ENCODE measurements around the gene GPAT2.
"Not testable (repeated sequence)": the region's sequence is repeated elsewhere in the genome, so short reads cannot be mapped to it uniquely, and the experiment has no call there.

Gene GPAT2

GRCh38 chr2:96034792-96035191, at the start of gene GPAT2:
TSS of gene GPAT2 (minus strand) at chr2:96034916. CDS start at chr2:96032359, 2,557 bp downstream.
- H3K4me1 ChIP-seq (ENCODE audit: control insufficient read depth, insufficient read depth, low read length); H3K36me3 ChIP-seq (ENCODE audit: control insufficient read depth, insufficient read depth, low read length); H3K27me3 ChIP-seq (ENCODE audit: control insufficient read depth, insufficient read depth, low read length); H3K9ac ChIP-seq (ENCODE audit: low read length); H3K9me3 ChIP-seq (ENCODE audit: control insufficient read depth, low read length); H3K4me3 ChIP-seq (ENCODE audit: low read length): not testable (repeated sequence)

- Histone ChIP-seq H3K36me3 (ENCODE audit: control insufficient read depth, insufficient read depth, low read length) (no peaks in the 10 kb centered on the region), H3K27me3 (ENCODE audit: control insufficient read depth, insufficient read depth, low read length) (no peaks in the 10 kb centered on the region), H3K9me3 (ENCODE audit: control insufficient read depth, low read length) (no peaks in the 10 kb centered on the region), H3K4me1 (ENCODE audit: control insufficient read depth, insufficient read depth, low read length) (peaks cover 9% of the 10 kb centered on the region), H3K4me3 (ENCODE audit: low read length) (no peak overlapping the region), H3K9ac (ENCODE audit: low read length) (no peak overlapping the region)
Measured at GRCh38 chr2:96083989-96084857, 49.5 kb upstream of the GPAT2 start.

GRCh38 chr2:96083064-96083939, 48.6 kb upstream of the GPAT2 start:
- H3K36me3 ChIP-seq (ENCODE audit: control insufficient read depth, insufficient read depth, low read length) = no peaks in the 10 kb centered on the region
- no peak overlapping the region for H3K9ac ChIP-seq (ENCODE audit: low read length)
- H3K27me3 ChIP-seq (ENCODE audit: control insufficient read depth, insufficient read depth, low read length) = no peaks in the 10 kb centered on the region
- H3K9me3 ChIP-seq (ENCODE audit: control insufficient read depth, low read length) = no peaks in the 10 kb centered on the region
- peaks cover under 1% of the 10 kb centered on the region for H3K4me1 ChIP-seq (ENCODE audit: control insufficient read depth, insufficient read depth, low read length)
- H3K4me3 ChIP-seq (ENCODE audit: low read length) = no peak overlapping the region

GRCh38 chr2:96082211-96083063, 47.7 kb upstream of the GPAT2 start:
- H3K4me1 ChIP-seq (ENCODE audit: control insufficient read depth, insufficient read depth, low read length) = no peaks in the 10 kb centered on the region
- no peaks in the 10 kb centered on the region for H3K27me3 ChIP-seq (ENCODE audit: control insufficient read depth, insufficient read depth, low read length)
- no peaks in the 10 kb centered on the region for H3K9me3 ChIP-seq (ENCODE audit: control insufficient read depth, low read length)
- H3K4me3 ChIP-seq (ENCODE audit: low read length) = no peak overlapping the region
- no peak overlapping the region for H3K9ac ChIP-seq (ENCODE audit: low read length)
- H3K36me3 ChIP-seq (ENCODE audit: control insufficient read depth, insufficient read depth, low read length) = no peaks in the 10 kb centered on the region

- H3K27me3 ChIP-seq (ENCODE audit: control insufficient read depth, insufficient read depth, low read length) = no peaks in the 10 kb centered on the region
- H3K36me3 ChIP-seq (ENCODE audit: control insufficient read depth, insufficient read depth, low read length) = no peaks in the 10 kb centered on the region
- no peaks in the 10 kb centered on the region for H3K9me3 ChIP-seq (ENCODE audit: control insufficient read depth, low read length)
- no peak overlapping the region for H3K4me3 ChIP-seq (ENCODE audit: low read length)
- no peaks in the 10 kb centered on the region for H3K4me1 ChIP-seq (ENCODE audit: control insufficient read depth, insufficient read depth, low read length)
- no peak overlapping the region for H3K9ac ChIP-seq (ENCODE audit: low read length)
Measured at GRCh38 chr2:96081042-96081441, 46.3 kb upstream of the GPAT2 start.

GRCh38 chr2:96075199-96075771, 40.6 kb upstream of the GPAT2 start:
- Histone ChIP-seq H3K4me3 (ENCODE audit: low read length) (no peak overlapping the region), H3K4me1 (ENCODE audit: control insufficient read depth, insufficient read depth, low read length) (no peaks in the 10 kb centered on the region), H3K27me3 (ENCODE audit: control insufficient read depth, insufficient read depth, low read length) (no peaks in the 10 kb centered on the region)

GRCh38 chr2:96074156-96074555, 39.4 kb upstream of the GPAT2 start:
- H3K9ac ChIP-seq (ENCODE audit: low read length) = no peak overlapping the region
- H3K4me3 ChIP-seq (ENCODE audit: low read length) = no peak overlapping the region
- no peaks in the 10 kb centered on the region for H3K36me3 ChIP-seq (ENCODE audit: control insufficient read depth, insufficient read depth, low read length)
- H3K4me1 ChIP-seq (ENCODE audit: control insufficient read depth, insufficient read depth, low read length) = no peaks in the 10 kb centered on the region
- H3K27me3 ChIP-seq (ENCODE audit: control insufficient read depth, insufficient read depth, low read length) = no peaks in the 10 kb centered on the region
- no peaks in the 10 kb centered on the region for H3K9me3 ChIP-seq (ENCODE audit: control insufficient read depth, low read length)

More at GRCh38 chr2:96075199-96075771, 40.6 kb upstream of the GPAT2 start:
- no peaks in the 10 kb centered on the region for H3K9me3 ChIP-seq (ENCODE audit: control insufficient read depth, low read length)
- H3K36me3 ChIP-seq (ENCODE audit: control insufficient read depth, insufficient read depth, low read length) = no peaks in the 10 kb centered on the region
- no peak overlapping the region for H3K9ac ChIP-seq (ENCODE audit: low read length)

- Histone ChIP-seq H3K4me3 (ENCODE audit: low read length) (no peak overlapping the region), H3K27me3 (ENCODE audit: control insufficient read depth, insufficient read depth, low read length) (no peaks in the 10 kb centered on the region), H3K36me3 (ENCODE audit: control insufficient read depth, insufficient read depth, low read length) (no peaks in the 10 kb centered on the region), H3K9me3 (ENCODE audit: control insufficient read depth, low read length) (no peaks in the 10 kb centered on the region), H3K9ac (ENCODE audit: low read length) (no peak overlapping the region), H3K4me1 (ENCODE audit: control insufficient read depth, insufficient read depth, low read length) (no peaks in the 10 kb centered on the region)
Measured at GRCh38 chr2:96073170-96073775, 38.6 kb upstream of the GPAT2 start.

- H3K4me3 ChIP-seq (ENCODE audit: low read length) = no peak overlapping the region
- H3K36me3 ChIP-seq (ENCODE audit: control insufficient read depth, insufficient read depth, low read length) = no peaks in the 10 kb centered on the region
- H3K9me3 ChIP-seq (ENCODE audit: control insufficient read depth, low read length) = no peaks in the 10 kb centered on the region
- H3K27me3 ChIP-seq (ENCODE audit: control insufficient read depth, insufficient read depth, low read length) = no peaks in the 10 kb centered on the region
- peaks cover 5% of the 10 kb centered on the region for H3K4me1 ChIP-seq (ENCODE audit: control insufficient read depth, insufficient read depth, low read length)
- no peak overlapping the region for H3K9ac ChIP-seq (ENCODE audit: low read length)
Measured at GRCh38 chr2:96072746-96073145, 38.0 kb upstream of the GPAT2 start.

- not testable (repeated sequence) for H3K4me3 ChIP-seq (ENCODE audit: low read length); H3K4me1 ChIP-seq (ENCODE audit: control insufficient read depth, insufficient read depth, low read length); H3K36me3 ChIP-seq (ENCODE audit: control insufficient read depth, insufficient read depth, low read length); H3K27me3 ChIP-seq (ENCODE audit: control insufficient read depth, insufficient read depth, low read length); H3K9ac ChIP-seq (ENCODE audit: low read length); H3K9me3 ChIP-seq (ENCODE audit: control insufficient read depth, low read length)
Measured at GRCh38 chr2:96071977-96072491, 37.3 kb upstream of the GPAT2 start.

Data from mucosa of stomach (tissue), 1 donor.